ENCODE measurements around the gene INVS. TPM values are rescaled to one million over a fixed set of nuclear protein-coding genes. Genes with fewer than 3 reads are reported as not detected.

INVS gene
- total and polyA plus RNA-seq, 2 experiments from 2014 or later: 4.1 to 8.7 TPM

DNA sequence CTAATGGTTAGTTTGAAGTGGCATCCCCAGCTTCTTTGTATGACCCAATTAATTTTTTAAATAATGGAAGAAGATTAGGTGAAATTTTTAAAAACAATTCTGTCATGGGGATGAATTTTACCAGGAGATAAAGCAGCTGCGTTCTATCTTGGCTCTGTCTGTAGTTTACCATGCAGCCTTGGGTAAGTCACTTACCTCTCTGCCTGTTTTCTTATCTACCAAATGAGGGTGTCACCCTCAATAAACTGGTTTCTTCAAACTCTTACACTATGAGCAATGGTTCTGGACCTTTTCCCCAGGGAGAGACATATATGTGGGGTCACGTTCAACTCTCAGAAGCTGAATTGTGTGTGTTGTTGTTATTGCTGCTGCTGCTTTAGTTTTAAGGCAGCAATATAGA, 182.0 kb downstream of the INVS start:
- Histone ChIP-seq H3K4me2 (no peak overlapping the region), H3K27me3 (ENCODE audit: insufficient read depth) (no peaks in the 10 kb centered on the region), H3K27ac (ENCODE audit: low read depth) (no peak overlapping the region), H3K36me3 (ENCODE audit: insufficient read depth) (no peaks in the 10 kb centered on the region), H3F3A (replicated peaks; ENCODE audit: low read depth) (no peaks in the 10 kb centered on the region), H2AFZ (no peak overlapping the region), H4K20me1 (replicated peaks; ENCODE audit: insufficient read depth) (no peaks in the 10 kb centered on the region), H3K4me3 (no peak overlapping the region), H3K4me1 (ENCODE audit: insufficient read depth) (no peaks in the 10 kb centered on the region), H3K79me2 (replicated peaks; ENCODE audit: insufficient read depth) (no peaks in the 10 kb centered on the region), H3K9me2 (ENCODE audit: insufficient read depth) (no peaks in the 10 kb centered on the region)
- H3K9me3 Mint-ChIP-seq: 0 out of 3 replicates have a peak, but pooled peaks cover 2% of the 10 kb centered on the region
- H3K4me3 Mint-ChIP-seq: no peak overlapping the region
- TF ChIP-seq CREB1 (CRISPR knock-in tag; IDR thresholded peaks at IDR 0.05; ENCODE audit: low read depth) (no peak), POLR2AphosphoS5 (IDR thresholded peaks at IDR 0.05; ENCODE audit: low read depth) (no peak), ZNF114 (CRISPR knock-in tag; IDR thresholded peaks at IDR 0.05) (no peak), ZNF331 (CRISPR knock-in tag; IDR thresholded peaks at IDR 0.05; ENCODE audit: low read depth) (no peak), STAT1 (IDR thresholded peaks at IDR 0.05; ENCODE audit: unreplicated experiment) (no peak), NANOG (IDR thresholded peaks at IDR 0.05; ENCODE audit: borderline replicate concordance) (no peak), EZH2 (IDR thresholded peaks at IDR 0.05; ENCODE audit: low read depth, unreplicated experiment) (no peak), JUNB (IDR thresholded peaks at IDR 0.05; ENCODE audit: unreplicated experiment) (no peak), EZH2phosphoT487 (IDR thresholded peaks at IDR 0.05; ENCODE audit: unreplicated experiment) (no peak)
- TF ChIP-seq, protein P1, sequence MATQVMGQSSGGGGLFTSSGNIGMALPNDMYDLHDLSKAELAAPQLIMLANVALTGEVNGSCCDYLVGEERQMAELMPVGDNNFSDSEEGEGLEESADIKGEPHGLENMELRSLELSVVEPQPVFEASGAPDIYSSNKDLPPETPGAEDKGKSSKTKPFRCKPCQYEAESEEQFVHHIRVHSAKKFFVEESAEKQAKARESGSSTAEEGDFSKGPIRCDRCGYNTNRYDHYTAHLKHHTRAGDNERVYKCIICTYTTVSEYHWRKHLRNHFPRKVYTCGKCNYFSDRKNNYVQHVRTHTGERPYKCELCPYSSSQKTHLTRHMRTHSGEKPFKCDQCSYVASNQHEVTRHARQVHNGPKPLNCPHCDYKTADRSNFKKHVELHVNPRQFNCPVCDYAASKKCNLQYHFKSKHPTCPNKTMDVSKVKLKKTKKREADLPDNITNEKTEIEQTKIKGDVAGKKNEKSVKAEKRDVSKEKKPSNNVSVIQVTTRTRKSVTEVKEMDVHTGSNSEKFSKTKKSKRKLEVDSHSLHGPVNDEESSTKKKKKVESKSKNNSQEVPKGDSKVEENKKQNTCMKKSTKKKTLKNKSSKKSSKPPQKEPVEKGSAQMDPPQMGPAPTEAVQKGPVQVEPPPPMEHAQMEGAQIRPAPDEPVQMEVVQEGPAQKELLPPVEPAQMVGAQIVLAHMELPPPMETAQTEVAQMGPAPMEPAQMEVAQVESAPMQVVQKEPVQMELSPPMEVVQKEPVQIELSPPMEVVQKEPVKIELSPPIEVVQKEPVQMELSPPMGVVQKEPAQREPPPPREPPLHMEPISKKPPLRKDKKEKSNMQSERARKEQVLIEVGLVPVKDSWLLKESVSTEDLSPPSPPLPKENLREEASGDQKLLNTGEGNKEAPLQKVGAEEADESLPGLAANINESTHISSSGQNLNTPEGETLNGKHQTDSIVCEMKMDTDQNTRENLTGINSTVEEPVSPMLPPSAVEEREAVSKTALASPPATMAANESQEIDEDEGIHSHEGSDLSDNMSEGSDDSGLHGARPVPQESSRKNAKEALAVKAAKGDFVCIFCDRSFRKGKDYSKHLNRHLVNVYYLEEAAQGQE (IDR thresholded peaks at IDR 0.05; ENCODE audit: unreplicated experiment): no peak
- TF ChIP-seq, protein P2, sequence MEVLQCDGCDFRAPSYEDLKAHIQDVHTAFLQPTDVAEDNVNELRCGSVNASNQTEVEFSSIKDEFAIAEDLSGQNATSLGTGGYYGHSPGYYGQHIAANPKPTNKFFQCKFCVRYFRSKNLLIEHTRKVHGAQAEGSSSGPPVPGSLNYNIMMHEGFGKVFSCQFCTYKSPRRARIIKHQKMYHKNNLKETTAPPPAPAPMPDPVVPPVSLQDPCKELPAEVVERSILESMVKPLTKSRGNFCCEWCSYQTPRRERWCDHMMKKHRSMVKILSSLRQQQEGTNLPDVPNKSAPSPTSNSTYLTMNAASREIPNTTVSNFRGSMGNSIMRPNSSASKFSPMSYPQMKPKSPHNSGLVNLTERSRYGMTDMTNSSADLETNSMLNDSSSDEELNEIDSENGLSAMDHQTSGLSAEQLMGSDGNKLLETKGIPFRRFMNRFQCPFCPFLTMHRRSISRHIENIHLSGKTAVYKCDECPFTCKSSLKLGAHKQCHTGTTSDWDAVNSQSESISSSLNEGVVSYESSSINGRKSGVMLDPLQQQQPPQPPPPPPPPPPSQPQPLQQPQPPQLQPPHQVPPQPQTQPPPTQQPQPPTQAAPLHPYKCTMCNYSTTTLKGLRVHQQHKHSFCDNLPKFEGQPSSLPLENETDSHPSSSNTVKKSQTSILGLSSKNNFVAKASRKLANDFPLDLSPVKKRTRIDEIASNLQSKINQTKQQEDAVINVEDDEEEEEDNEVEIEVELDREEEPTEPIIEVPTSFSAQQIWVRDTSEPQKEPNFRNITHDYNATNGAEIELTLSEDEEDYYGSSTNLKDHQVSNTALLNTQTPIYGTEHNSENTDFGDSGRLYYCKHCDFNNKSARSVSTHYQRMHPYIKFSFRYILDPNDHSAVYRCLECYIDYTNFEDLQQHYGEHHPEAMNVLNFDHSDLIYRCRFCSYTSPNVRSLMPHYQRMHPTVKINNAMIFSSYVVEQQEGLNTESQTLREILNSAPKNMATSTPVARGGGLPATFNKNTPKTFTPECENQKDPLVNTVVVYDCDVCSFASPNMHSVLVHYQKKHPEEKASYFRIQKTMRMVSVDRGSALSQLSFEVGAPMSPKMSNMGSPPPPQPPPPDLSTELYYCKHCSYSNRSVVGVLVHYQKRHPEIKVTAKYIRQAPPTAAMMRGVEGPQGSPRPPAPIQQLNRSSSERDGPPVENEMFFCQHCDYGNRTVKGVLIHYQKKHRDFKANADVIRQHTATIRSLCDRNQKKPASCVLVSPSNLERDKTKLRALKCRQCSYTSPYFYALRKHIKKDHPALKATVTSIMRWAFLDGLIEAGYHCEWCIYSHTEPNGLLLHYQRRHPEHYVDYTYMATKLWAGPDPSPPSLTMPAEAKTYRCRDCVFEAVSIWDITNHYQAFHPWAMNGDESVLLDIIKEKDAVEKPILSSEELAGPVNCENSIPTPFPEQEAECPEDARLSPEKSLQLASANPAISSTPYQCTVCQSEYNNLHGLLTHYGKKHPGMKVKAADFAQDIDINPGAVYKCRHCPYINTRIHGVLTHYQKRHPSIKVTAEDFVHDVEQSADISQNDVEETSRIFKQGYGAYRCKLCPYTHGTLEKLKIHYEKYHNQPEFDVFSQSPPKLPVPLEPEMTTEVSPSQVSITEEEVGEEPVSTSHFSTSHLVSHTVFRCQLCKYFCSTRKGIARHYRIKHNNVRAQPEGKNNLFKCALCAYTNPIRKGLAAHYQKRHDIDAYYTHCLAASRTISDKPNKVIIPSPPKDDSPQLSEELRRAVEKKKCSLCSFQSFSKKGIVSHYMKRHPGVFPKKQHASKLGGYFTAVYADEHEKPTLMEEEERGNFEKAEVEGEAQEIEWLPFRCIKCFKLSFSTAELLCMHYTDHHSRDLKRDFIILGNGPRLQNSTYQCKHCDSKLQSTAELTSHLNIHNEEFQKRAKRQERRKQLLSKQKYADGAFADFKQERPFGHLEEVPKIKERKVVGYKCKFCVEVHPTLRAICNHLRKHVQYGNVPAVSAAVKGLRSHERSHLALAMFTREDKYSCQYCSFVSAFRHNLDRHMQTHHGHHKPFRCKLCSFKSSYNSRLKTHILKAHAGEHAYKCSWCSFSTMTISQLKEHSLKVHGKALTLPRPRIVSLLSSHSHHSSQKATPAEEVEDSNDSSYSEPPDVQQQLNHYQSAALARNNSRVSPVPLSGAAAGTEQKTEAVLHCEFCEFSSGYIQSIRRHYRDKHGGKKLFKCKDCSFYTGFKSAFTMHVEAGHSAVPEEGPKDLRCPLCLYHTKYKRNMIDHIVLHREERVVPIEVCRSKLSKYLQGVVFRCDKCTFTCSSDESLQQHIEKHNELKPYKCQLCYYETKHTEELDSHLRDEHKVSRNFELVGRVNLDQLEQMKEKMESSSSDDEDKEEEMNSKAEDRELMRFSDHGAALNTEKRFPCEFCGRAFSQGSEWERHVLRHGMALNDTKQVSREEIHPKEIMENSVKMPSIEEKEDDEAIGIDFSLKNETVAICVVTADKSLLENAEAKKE (CRISPR knock-in tag; IDR thresholded peaks at IDR 0.05): no peak
- TF ChIP-seq, protein P3, sequence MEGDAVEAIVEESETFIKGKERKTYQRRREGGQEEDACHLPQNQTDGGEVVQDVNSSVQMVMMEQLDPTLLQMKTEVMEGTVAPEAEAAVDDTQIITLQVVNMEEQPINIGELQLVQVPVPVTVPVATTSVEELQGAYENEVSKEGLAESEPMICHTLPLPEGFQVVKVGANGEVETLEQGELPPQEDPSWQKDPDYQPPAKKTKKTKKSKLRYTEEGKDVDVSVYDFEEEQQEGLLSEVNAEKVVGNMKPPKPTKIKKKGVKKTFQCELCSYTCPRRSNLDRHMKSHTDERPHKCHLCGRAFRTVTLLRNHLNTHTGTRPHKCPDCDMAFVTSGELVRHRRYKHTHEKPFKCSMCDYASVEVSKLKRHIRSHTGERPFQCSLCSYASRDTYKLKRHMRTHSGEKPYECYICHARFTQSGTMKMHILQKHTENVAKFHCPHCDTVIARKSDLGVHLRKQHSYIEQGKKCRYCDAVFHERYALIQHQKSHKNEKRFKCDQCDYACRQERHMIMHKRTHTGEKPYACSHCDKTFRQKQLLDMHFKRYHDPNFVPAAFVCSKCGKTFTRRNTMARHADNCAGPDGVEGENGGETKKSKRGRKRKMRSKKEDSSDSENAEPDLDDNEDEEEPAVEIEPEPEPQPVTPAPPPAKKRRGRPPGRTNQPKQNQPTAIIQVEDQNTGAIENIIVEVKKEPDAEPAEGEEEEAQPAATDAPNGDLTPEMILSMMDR (conservative IDR thresholded peaks at IDR 0.05; ENCODE audit: low read depth in 2 of 2): no peak
- TF ChIP-seq, protein P4, sequence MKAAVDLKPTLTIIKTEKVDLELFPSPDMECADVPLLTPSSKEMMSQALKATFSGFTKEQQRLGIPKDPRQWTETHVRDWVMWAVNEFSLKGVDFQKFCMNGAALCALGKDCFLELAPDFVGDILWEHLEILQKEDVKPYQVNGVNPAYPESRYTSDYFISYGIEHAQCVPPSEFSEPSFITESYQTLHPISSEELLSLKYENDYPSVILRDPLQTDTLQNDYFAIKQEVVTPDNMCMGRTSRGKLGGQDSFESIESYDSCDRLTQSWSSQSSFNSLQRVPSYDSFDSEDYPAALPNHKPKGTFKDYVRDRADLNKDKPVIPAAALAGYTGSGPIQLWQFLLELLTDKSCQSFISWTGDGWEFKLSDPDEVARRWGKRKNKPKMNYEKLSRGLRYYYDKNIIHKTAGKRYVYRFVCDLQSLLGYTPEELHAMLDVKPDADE (IDR thresholded peaks at IDR 0.05): no peak
- H3K27me3 Mint-ChIP-seq (ENCODE audit: insufficient read depth, low read depth, poor library complexity): no peaks in the 10 kb centered on the region
- no peaks in the 10 kb centered on the region for H3K4me1 Mint-ChIP-seq
- no peak overlapping the region for H3K27ac Mint-ChIP-seq
- peaks cover 15% of the 10 kb centered on the region for H3K36me3 Mint-ChIP-seq (ENCODE audit: low read depth)
- ATAC-seq (no peak), DNase-seq (ENCODE audit: low spot score) (no peak)

Data from GM23338 (cell line).